Peyer's patch (tissue), 4 donors: ENCODE measurements around the gene ADGRL3.

Source experiments
- POLR2A ChIP-seq, 2 donors: fragments of 450-650 bp; IDR thresholded peaks; one replicate each; pipeline ENCODE4 v1.5.1; 2017; ENCODE audit warnings: antibody characterized with exemption in 2 of 2, mild to moderate bottlenecking in 2 of 2, moderate library complexity in 2 of 2
- TF ChIP-seq, protein P1 (sequence below), 6 experiments: fragments of 450-650 bp in 4 of 6; fragments of 200-600 bp in 2 of 6; sonication (generic) in 1 of 6; IDR thresholded peaks; one replicate each; pipeline ENCODE4 v1.5.1; 2017 to 2019; ENCODE audit warnings: antibody characterized with exemption in 6 of 6, mild to moderate bottlenecking in 3 of 6, moderate library complexity in 1 of 6

DNA sequence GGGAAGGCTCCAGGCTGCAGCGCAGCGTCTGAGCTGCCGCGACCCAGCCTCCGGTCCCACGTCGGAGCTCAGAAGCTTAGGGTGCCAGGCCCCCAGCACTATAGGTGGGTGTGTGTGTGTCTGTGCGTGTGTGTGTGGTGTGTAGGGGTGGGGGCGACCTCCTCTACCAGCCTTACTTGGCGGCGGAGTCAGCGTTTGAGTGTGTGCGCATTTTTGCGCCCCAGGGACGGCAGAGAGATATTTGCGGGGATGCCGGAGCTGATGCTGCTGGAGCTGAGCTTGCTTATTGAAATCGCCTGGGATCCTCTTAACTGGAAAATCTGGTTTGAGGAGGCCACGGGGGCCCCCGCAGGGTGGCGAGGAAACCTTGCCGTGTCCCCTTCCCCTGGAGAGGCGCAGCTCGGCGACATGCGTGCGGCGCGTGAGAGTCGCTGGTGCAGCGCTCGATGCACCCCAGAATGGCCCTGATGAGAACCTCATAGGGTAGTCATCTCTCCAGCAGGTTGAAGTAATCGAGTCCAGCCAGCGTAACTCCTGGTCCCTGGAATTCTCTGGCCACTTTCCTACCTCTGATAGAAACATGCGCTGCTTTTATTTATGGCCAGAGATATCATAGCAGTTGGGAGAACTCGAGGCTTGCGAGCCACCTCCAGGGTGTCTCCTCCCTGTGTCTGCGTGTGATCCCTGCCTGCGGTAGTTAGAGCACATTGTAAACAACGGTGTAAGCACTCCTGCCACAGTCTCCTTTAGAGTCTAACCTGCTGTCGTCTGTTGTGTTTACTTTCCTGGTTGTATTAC lies 2.7 kb downstream of the ADGRL3 start:
- no peak for TF ChIP-seq POLR2A (IDR thresholded peaks at IDR 0.05)
- TF ChIP-seq, protein P1, sequence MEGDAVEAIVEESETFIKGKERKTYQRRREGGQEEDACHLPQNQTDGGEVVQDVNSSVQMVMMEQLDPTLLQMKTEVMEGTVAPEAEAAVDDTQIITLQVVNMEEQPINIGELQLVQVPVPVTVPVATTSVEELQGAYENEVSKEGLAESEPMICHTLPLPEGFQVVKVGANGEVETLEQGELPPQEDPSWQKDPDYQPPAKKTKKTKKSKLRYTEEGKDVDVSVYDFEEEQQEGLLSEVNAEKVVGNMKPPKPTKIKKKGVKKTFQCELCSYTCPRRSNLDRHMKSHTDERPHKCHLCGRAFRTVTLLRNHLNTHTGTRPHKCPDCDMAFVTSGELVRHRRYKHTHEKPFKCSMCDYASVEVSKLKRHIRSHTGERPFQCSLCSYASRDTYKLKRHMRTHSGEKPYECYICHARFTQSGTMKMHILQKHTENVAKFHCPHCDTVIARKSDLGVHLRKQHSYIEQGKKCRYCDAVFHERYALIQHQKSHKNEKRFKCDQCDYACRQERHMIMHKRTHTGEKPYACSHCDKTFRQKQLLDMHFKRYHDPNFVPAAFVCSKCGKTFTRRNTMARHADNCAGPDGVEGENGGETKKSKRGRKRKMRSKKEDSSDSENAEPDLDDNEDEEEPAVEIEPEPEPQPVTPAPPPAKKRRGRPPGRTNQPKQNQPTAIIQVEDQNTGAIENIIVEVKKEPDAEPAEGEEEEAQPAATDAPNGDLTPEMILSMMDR (IDR thresholded peaks at IDR 0.05): no peak
